Hepatocyte (in vitro differentiated cells): Measurements from ENCODE around the gene NKAPD1. TPM values are rescaled to one million over a fixed set of nuclear protein-coding genes. Genes with fewer than 3 reads are reported as not detected.
"Not testable (repeated sequence)": the region's sequence is repeated elsewhere in the genome, so short reads cannot be mapped to it uniquely, and the experiment has no call there.

Experiments used
- DNase-seq: peaks from one replicate; pipeline ENCODE4 v3.0.0-alpha.2; 2016; ENCODE audit warnings: low spot score
- H2AFZ ChIP-seq: fragments of 200-600 bp; sonication (generic); 2 replicates; pipeline ENCODE4 v1.6.0; 2016; ENCODE audit warnings: antibody characterized with exemption, mild to moderate bottlenecking
- H3K27ac ChIP-seq: fragments of 200-600 bp; sonication (generic); 2 replicates; pipeline ENCODE4 v1.5.1; 2016; ENCODE audit warnings: mild to moderate bottlenecking
- H3K27me3 ChIP-seq: fragments of 200-600 bp; sonication (generic); 2 replicates; pipeline ENCODE4 v1.6.1; 2016
- H3K36me3 ChIP-seq: fragments of 200-600 bp; sonication (generic); replicated peaks from 2 replicates; pipeline ENCODE4 v1.5.1; 2016; ENCODE audit warnings: low read depth; ENCODE audit not compliant: insufficient read depth
- H3K4me1 ChIP-seq: fragments of 200-600 bp; sonication (generic); 2 replicates; pipeline ENCODE4 v1.5.1; 2016; ENCODE audit warnings: mild to moderate bottlenecking, moderate library complexity; ENCODE audit not compliant: insufficient read depth
- H3K4me2 ChIP-seq: fragments of 200-600 bp; sonication (generic); 2 replicates; pipeline ENCODE4 v1.6.0; 2016
- H3K4me3 ChIP-seq: fragments of 200-600 bp; sonication (generic); 2 replicates; pipeline ENCODE4 v1.5.1; 2016; ENCODE audit warnings: mild to moderate bottlenecking
- H3K79me2 ChIP-seq: fragments of 200-600 bp; sonication (generic); 2 replicates; pipeline ENCODE4 v1.6.0; 2017; ENCODE audit warnings: mild to moderate bottlenecking
- H3K9me2 ChIP-seq: fragments of 200-600 bp; sonication (generic); replicated peaks from 2 replicates; pipeline ENCODE4 v1.6.0; 2017; ENCODE audit warnings: mild to moderate bottlenecking; ENCODE audit not compliant: insufficient read depth
- H3K9me3 ChIP-seq: fragments of 200-600 bp; sonication (generic); 2 replicates; pipeline ENCODE4 v1.5.1; 2016; ENCODE audit warnings: low read depth, mild to moderate bottlenecking
- H4K20me1 ChIP-seq: fragments of 200-600 bp; sonication (generic); 2 replicates; pipeline ENCODE4 v1.6.0; 2016; ENCODE audit warnings: mild to moderate bottlenecking; ENCODE audit not compliant: insufficient read depth, poor library complexity, severe bottlenecking
- EZH2 ChIP-seq: fragments of 200-600 bp; sonication (generic); IDR thresholded peaks from 2 replicates; pipeline ENCODE4 v1.6.1; 2016; ENCODE audit warnings: antibody characterized with exemption, mild to moderate bottlenecking, borderline replicate concordance
- EZH2phosphoT487 ChIP-seq: fragments of 200-600 bp; sonication (generic); IDR thresholded peaks from one replicate; pipeline ENCODE4 v1.6.1; 2018; ENCODE audit warnings: antibody characterized with exemption, mild to moderate bottlenecking, low read depth, moderate library complexity; ENCODE audit not compliant: unreplicated experiment, severe bottlenecking
- WGBS: methylation state at CpG from one replicate; pipeline ENCODE4 v1.1.6; 2016; ENCODE audit warnings: low lambda C conversion rate; ENCODE audit errors: missing lambda C conversion rate; 5-methylcytosine and 5-hydroxymethylcytosine counted together
- polyA plus RNA-seq: library from polyadenylated mRNA; unstranded; fragments of >200 nt; fragmentation: Nextera tagmentation; extraction: Ambion mirVana; gene quantifications from 2 replicates; pipeline ENCODE4 v1.2.1, GENCODE V29; 2016
- total RNA-seq: library from RNA; depleted of rRNA; stranded (reverse); fragments of >200 nt; gene quantifications from 2 replicates; pipeline ENCODE4 v1.2.3, GENCODE V29; 2014
- TF ChIP-seq, protein P1 (sequence below): fragments of 200-600 bp; sonication (generic); IDR thresholded peaks from 2 replicates; pipeline ENCODE4 v1.5.1; 2016; ENCODE audit warnings: antibody characterized with exemption, mild to moderate bottlenecking; ENCODE audit not compliant: poor library complexity

Gene NKAPD1
- total and polyA plus RNA-seq, 2 experiments from 2014 or later, result 8.8 to 21.2 TPM

- TF ChIP-seq, protein P1, sequence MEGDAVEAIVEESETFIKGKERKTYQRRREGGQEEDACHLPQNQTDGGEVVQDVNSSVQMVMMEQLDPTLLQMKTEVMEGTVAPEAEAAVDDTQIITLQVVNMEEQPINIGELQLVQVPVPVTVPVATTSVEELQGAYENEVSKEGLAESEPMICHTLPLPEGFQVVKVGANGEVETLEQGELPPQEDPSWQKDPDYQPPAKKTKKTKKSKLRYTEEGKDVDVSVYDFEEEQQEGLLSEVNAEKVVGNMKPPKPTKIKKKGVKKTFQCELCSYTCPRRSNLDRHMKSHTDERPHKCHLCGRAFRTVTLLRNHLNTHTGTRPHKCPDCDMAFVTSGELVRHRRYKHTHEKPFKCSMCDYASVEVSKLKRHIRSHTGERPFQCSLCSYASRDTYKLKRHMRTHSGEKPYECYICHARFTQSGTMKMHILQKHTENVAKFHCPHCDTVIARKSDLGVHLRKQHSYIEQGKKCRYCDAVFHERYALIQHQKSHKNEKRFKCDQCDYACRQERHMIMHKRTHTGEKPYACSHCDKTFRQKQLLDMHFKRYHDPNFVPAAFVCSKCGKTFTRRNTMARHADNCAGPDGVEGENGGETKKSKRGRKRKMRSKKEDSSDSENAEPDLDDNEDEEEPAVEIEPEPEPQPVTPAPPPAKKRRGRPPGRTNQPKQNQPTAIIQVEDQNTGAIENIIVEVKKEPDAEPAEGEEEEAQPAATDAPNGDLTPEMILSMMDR, result no peak
- TF ChIP-seq EZH2phosphoT487 (no peak), EZH2 (no peak)
- Histone ChIP-seq H3K4me2 (no peak overlapping the region), H3K27ac (peak overlapping the region; percentile 44), H3K79me2 (peaks cover 3% of the 10 kb centered on the region), H3K9me3 (no peaks in the 10 kb centered on the region), H3K9me2 (no peaks in the 10 kb centered on the region), H2AFZ (no peak overlapping the region), H3K27me3 (no peaks in the 10 kb centered on the region), H3K4me1 (no peaks in the 10 kb centered on the region), H3K4me3 (no peak overlapping the region), H4K20me1 (no peaks in the 10 kb centered on the region), H3K36me3 (no peaks in the 10 kb centered on the region)
- DNase-seq, result no peak
- 77% methylated on average over 6 of the region's 6 CpGs for WGBS
These were observed 31.7 kb upstream of the NKAPD1 start for GRCh38 chr11:112042161-112042960.

- no peaks in the 10 kb centered on the region for H3K27me3 ChIP-seq
- H3K36me3 ChIP-seq, result no peaks in the 10 kb centered on the region
- H3K27ac ChIP-seq, result peak overlapping the region; percentile 44
- H3K4me2 ChIP-seq, result no peak overlapping the region
- no peaks in the 10 kb centered on the region for H4K20me1 ChIP-seq
- no peaks in the 10 kb centered on the region for H3K4me1 ChIP-seq
- H2AFZ ChIP-seq, result no peak overlapping the region
- WGBS, result 97% methylated on average over 2 of the region's 2 CpGs
- no peak overlapping the region for H3K4me3 ChIP-seq
- H3K79me2 ChIP-seq, result peaks cover 3% of the 10 kb centered on the region
- H3K9me2 ChIP-seq, result no peaks in the 10 kb centered on the region
- TF ChIP-seq, protein P1, result no peak
- TF ChIP-seq EZH2phosphoT487, result no peak
- no peak for TF ChIP-seq EZH2
- H3K9me3 ChIP-seq, result no peaks in the 10 kb centered on the region
- no peak for DNase-seq
These were observed 31.2 kb upstream of the NKAPD1 start for GRCh38 chr11:112042961-112043304.

GRCh38 chr11:112044961-112045360, 29.1 kb upstream of the NKAPD1 start:
- H3K27me3 ChIP-seq, result no peaks in the 10 kb centered on the region
- no peak overlapping the region for H3K4me2 ChIP-seq
- H3K4me3 ChIP-seq, result no peak overlapping the region
- H3K9me3 ChIP-seq, result no peaks in the 10 kb centered on the region
- H4K20me1 ChIP-seq, result no peaks in the 10 kb centered on the region
- H3K79me2 ChIP-seq, result no peaks in the 10 kb centered on the region
- no peaks in the 10 kb centered on the region for H3K4me1 ChIP-seq
- H2AFZ ChIP-seq, result no peak overlapping the region
- TF ChIP-seq, protein P1, result no peak
- no peak for TF ChIP-seq EZH2
- TF ChIP-seq EZH2phosphoT487, result no peak
- no peaks in the 10 kb centered on the region for H3K36me3 ChIP-seq
- WGBS, result 97% methylated on average over 4 of the region's 4 CpGs
- no peak for DNase-seq
- H3K9me2 ChIP-seq, result no peaks in the 10 kb centered on the region
- no peak overlapping the region for H3K27ac ChIP-seq

DNA sequence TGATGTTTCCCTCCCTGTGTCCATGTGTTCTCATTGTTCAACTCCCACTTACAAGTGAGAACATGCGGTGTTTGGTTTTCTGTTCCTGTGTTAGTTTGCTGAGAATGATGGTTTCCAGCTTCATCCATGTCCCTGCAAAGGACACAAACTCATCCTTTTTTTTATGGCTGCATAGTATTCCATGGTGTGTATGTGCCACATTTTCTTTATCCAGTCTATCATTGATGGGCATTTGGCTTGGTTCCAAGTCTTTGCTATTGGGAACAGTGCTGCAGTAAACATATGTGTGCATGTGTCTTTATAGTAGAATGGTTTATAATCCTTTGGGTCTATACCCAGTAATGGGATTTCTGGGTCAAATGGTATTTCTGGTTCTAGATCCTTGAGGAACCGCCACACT, 27.5 kb upstream of the NKAPD1 start:
- not testable (repeated sequence) for H2AFZ ChIP-seq, H3K4me3 ChIP-seq, DNase-seq, H4K20me1 ChIP-seq, H3K4me1 ChIP-seq, H3K79me2 ChIP-seq, H3K9me2 ChIP-seq, H3K9me3 ChIP-seq, H3K4me2 ChIP-seq, H3K36me3 ChIP-seq, H3K27ac ChIP-seq, H3K27me3 ChIP-seq
- WGBS, result 98% methylated on average over 2 of the region's 2 CpGs

DNA sequence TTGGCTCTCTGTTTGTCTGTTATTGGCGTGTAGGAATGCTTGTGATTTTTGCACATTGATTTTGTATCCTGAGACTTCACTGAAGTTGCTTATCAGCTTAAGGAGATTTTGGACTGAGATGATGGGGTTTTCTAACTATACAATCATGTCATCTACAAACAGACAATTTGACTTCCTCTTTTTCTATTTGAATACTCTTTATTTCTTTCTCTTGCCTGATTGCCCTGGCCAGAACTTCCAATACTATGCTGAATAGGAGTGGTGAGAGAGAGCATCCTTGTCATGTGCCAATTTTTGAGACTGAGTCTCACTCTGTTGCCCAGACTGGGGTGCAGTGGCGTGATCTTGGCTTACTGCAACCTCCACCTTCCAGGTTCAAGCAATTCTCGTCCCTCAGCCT, 25.8 kb upstream of the NKAPD1 start:
- H2AFZ ChIP-seq, H3K9me2 ChIP-seq, H3K4me2 ChIP-seq, H4K20me1 ChIP-seq, H3K4me3 ChIP-seq, H3K27ac ChIP-seq, DNase-seq, H3K36me3 ChIP-seq, H3K4me1 ChIP-seq, H3K79me2 ChIP-seq, H3K9me3 ChIP-seq, H3K27me3 ChIP-seq: not testable (repeated sequence)
- 96% methylated on average over 3 of the region's 3 CpGs for WGBS
